Stimulated activated CD8-positive, alpha-beta memory T cell treated with anti-CD3 and anti-CD28 coated beads, Interleukin-12 subunit alpha, Interleukin-12 subunit beta, amount 100 ng/mL, for 1 hour (primary cell): ENCODE data around the gene TPRG1.
A peak's percentile ranks its signal among the peaks of the same experiment; 100 is the strongest.

Experiments used
- DNase-seq: peaks from one replicate; pipeline ENCODE4 v3.0.0-alpha.2; 2020; ENCODE audit warnings: low read depth

Gene TPRG1, protein sequence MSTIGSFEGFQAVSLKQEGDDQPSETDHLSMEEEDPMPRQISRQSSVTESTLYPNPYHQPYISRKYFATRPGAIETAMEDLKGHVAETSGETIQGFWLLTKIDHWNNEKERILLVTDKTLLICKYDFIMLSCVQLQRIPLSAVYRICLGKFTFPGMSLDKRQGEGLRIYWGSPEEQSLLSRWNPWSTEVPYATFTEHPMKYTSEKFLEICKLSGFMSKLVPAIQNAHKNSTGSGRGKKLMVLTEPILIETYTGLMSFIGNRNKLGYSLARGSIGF

DNA sequence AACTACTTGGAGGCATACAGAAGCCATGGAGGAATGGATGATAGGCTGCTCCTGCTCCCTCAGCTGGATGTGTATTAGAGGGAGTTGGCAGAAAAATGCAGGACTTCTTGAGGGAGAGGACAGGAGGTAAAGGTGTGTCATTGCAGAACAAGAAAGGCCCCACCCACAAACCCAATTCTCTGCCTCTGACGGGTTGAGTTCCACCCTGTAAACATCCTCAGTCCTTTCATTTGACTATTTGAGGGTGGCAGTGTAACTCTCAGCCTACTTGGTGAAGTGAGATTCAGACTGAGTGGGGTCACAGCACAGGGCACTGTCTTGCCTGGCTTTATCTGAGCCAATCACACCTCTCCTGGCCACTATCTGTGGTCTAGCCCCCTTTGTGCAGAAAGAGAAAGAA is at the start of gene TPRG1:
TSS of gene TPRG1 (plus strand) at position 265 of the 400 bp plus-strand sequence. CDS start 35,414 bp downstream, outside the sequence.
- no peak for DNase-seq

DNA sequence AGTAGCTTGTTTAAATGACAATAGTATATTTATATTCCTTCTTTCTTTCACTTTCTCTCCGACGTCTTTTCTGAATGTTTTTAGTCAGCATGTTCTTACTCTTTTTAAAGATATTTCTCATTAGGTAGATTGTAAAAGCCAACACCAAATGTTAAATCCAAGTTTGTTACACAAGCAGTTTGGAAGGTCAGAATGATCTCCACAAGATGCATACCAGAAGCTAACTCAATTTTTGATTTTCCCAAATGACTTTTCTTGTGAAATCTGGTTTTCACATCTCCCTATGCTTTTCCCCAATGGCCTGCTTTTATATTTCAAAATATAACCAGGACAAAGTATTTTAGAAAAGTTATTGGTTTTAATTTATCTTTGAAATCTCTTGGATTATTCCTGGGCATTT is 49.7 kb upstream of the TPRG1 start:
- no peak for DNase-seq

DNA sequence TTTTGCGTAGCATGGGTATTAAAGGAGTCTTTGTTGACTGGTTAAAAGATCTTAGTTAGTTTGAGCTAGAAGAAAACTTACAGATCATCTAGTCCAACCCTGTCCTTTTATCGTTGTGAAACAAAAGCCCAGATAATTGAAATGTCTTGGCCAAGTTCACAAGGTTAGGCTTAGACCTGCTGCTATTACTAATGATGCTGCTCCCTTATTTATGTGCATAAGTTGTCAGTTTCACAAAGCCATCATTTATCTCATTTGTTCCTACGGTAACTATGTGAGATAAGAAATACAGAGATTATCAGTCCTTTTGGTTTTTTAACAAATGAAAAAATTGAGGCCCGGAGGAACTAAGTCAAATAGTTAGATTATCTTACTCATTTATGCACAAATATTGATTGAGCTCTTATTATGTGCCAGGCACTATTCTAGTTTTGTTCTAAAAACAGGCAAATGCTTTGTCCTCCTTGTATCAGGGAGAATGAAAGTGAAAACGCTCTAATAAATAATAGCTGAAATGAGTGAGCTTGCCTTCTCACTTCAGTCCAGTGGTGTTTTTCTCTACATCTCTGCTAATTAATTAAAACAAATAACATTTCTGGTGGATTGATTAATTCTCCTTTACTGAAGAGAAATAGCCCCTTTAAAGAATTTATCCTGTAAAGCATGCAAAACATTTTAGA is 49.1 kb upstream of the TPRG1 start:
- DNase-seq = no peak

DNA sequence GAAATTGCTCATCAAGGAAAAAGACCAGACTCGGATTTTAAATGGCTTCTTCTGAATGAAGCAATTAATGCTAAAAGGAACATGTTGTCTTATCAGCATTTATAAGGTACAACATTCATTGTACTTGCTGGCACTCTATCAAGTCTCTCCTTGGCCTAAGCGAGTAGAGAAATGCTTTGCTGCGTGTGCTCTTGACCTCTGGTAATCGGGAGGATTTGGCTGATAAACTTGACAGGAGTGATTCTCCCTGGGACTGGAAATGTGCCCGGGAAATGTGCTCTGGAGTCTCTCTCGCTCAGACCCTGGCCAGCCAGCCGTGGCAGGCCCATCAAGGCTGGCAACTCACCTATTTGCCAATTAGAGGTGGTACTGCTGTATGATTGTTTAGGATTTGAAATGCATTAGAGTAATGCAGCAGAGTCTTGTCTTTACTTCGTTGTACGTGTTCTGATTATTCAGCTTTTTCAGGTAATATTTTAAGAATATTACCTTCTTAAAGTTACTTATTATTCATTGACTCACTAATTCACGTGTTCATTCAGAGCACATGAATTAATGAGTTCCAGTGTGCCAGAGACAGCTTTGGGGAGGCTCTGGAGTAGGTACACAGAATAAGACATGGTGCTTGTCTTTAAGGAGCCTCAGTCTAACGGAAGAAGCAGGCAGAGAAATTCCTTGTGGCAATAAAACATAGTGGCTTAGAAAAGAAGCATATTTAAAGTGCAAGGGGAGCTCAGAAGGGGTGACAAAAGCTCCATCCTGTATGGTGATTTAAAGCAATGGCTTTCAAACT is 48.0 kb upstream of the TPRG1 start:
- no peak for DNase-seq

DNA sequence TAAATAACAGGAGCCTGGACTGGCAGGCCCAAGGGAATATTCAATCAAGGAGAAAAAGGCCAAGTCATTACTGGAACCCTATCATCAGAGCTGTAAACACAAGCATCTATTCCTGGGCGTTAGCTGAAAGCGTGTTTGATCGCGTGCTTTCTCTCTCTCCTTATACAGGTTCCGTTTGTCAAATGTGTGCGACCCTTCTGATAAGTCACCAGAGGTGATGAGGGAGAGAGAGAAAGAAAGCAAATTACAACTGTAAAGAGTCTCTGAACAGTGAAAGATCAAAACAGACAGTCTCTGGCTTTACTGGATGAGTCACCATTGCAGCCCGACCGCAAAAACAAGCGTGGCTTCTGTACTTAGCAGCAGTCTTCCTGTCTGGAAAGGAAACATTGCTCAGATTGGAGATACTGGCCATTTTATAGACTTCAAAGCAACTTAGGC is 39.5 kb upstream of the TPRG1 start:
- DNase-seq = peak; percentile 64

DNA sequence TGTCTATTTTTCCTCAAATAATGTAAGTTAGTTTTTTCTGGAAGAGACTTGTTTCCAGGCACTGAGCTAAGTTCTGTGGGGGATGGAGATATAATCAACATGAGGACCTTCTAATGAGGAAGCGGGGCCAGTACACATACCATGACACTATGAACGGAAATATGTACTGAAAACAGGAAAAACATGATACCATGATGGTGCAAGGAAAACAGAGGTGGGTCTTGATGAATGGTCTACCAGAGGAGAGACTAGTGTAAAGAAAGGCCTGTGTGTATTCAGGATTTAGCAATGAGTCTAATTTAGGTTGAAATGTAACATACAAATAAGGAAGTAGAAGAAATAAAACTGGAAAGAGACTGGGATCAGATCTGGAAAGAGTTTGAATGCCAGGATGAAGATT is 38.9 kb upstream of the TPRG1 start:
- DNase-seq = no peak

DNA sequence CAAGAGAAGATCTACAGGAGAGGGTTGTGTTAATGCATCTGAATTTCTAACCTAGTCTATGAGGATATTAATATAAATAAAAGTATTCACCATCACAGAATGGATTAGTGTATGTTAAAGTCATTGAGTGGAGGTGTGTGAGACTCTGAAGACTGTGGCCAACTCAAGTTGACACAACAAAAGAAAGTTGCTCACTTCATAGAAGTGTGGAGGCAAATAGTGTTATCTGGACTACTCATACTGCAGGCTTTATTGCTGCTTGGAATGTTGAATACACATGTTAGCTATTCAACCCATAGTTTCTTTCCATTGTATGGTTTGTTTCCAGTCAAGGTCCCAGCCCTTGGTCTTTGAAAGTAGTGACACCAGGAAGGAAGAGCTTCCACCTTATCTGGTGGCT is 38.0 kb upstream of the TPRG1 start:
- DNase-seq = no peak

DNA sequence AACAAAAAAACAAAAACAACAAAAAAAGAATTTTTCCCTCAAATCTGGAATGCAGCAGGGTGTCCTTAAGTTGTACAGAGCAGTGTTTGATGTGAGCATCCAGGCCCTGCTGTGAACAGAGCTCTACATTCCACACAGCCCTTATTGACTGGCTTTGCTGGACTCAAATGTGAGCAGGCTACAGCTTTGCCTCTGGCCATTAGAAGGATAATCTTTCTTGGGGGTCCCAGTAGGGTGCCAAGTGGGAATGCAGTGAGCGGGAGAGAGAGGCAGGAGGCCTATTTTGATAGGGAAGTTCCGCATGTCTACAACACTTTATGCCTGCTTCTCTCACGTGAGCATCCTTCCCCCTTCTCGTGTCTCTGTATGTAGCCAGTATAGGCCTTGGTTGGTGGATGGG is 34.4 kb upstream of the TPRG1 start:
- no peak for DNase-seq

DNA sequence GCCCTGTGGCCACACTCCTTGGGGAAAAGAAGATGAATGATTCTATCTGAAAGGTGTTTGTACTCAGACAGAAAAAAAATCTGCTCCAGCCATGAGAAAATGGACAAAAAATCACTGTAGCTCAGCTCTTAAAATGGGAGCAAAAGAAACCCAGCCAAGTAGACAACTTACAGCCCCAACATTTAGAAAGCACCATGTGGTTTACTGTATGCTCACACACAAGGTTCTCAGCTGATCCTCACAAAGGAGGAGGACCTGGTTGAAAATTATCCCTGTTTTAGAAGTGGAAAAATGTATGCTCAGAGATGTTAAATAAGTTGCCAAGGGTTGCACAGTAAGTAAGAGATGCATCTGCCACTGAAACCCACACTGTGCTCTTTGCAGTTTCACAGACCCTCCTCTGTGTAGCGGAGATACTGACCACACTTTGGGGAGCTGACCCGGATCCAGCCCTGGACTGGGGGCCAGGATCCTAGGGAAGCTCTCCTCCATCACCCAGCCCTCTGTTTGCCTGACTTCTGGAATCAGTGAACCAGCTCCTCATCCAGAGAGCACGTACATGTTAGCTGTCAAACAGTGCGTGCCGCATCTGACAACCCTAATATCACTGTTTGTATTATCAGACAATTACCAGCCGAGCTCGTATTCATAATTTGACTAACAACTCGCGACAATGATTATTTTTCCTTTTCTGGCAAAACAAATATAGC is 32.7 kb upstream of the TPRG1 start:
- DNase-seq = no peak

DNA sequence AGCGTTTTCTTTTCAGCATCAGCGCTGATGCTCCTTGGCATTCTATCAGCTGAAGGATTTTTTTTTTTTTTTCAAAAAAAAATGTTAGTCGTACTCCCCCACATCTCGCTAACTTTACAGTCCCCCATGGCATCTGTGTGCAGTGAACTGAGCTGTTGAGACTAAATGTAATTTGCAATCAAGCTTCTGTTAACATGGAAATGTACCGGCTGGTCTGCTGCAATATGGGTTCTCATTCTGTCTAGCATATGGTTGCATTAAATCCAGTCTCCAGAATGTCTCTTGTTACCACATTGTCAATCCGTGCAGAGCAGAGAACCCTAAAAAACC is 32.2 kb upstream of the TPRG1 start:
- no peak for DNase-seq

DNA sequence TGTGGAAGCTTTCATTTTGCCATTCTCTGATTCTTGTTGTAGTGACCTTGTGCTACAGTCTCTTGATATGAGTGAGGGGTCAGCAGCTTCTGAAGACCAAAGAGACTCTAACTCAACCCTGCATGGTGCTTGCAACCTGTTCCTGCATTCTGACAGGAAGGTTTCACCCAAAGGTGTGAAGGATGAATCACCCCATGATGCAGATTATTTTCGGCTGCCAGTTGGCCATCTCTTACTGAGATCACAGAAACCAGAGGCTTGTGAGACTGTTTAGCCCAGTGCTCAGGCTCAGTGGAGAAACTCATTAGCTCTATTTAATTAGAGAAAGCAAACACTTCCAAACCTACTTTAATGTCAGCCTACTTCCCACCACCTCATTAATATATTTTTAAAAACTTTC is 29.2 kb upstream of the TPRG1 start:
- DNase-seq = no peak

DNA sequence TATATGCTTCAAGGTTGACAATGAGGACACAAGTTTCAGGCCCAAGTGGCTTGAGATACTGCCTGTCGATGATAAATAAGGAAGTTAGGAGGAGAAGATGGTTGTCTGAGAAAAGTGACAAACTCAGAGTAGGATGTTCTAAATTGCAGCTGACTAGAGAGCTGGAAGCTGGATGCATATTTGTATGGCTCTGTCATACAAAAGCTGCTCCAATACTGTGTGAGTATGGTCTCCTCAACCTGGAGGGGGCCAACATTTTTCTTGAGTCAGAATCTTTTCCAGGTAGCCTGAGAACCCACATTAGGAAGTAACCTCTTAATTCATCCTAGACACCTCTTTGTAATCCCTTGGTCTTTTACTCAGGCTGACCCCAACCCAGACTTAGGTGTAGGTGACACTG is 28.4 kb upstream of the TPRG1 start:
- no peak for DNase-seq

DNA sequence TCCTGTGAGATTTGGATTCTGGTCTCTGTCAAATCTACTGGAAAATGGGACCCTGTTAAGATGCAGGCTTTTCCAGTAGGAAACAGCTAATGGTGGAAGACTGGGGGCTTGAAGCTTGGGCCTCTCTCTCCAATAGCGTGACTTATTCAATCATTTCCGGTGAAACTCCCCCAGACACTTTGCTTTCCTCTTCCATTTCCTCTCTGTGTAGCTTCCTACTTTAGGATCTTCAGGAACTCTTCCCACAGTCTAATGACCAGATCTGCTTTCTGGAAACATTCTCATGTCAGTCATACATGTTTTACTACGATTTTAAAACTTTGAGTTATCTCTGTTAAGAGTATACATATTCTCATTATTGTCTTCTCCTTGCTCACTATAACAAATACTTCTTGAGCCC is 28.0 kb upstream of the TPRG1 start:
- DNase-seq = no peak

DNA sequence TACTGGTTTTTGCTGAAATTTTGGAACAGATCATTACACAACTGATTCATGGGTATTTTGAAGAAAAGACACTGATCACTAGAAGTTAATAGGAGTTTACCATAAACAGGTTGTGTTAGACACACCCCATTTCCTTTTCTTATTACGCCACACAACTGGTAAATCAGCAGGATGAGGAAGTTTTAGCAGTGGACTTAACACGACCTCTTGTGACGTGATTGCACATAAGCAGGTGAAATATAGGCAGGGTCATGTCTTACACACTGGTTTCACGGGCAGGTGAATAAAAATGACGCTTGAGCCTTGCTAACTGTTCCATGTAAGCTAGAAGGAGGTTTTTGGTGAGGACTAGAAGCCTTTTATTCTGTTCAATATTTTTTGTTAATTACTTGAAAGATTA is 27.1 kb upstream of the TPRG1 start:
- no peak for DNase-seq

DNA sequence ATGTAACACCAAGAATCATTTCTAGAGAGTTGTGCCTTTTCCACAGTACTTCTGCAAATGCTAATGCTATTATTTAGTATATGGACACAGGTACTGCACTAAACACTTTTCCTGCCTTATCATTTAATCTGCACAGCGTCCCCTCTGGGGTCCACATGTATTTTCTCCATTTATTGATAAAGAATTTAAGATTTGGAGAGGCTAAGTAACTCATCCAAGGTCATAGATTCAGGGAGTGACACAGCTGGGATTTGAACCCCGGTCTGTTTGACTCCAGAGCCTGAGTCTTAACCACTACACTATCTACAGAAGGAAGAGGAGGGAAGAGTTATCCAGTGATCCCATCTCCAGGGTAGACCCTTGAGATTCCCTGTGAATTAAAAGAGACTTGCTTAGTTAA is 24.9 kb upstream of the TPRG1 start:
- DNase-seq = no peak

DNA sequence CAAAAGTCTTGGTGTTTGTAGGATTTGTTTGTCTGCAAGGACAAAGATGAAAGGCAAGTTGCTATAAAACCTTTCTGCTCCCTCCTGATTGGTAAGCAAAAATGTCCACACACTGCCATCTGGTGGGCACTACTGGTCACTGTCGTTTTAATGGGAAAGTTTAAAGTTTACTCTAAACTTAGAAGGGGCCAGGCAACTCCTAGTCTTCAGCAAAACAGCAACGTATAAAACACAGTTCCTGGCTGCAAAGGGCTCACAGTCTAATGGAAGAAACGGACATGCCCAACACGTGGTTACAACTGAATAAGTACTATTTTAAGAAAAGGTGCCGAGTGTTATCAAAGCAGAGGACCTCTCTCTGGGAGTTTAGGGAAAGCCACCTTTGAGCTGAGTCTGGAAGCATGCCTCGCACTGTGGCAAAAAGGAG is 23.7 kb upstream of the TPRG1 start:
- peak; percentile 60 for DNase-seq

DNA sequence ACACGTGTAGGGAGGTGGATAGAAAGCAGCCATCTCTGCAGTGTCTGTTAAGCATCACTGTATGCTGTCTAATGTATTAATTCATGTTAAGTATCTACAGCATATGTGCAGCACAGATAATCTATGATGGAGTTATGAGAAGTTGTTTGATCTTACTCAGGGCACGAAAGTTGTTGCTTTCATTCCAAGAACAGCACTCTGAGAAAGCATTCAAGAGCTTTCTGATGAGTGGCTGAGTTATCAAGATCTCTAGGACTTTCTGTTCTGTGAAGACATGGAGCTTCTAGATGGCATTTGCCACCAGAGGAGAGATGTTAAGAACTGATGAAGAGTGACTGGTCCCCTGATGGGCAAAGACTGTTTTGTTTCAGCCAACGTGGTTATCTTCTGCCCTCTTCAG is 22.6 kb upstream of the TPRG1 start:
- DNase-seq = no peak

DNA sequence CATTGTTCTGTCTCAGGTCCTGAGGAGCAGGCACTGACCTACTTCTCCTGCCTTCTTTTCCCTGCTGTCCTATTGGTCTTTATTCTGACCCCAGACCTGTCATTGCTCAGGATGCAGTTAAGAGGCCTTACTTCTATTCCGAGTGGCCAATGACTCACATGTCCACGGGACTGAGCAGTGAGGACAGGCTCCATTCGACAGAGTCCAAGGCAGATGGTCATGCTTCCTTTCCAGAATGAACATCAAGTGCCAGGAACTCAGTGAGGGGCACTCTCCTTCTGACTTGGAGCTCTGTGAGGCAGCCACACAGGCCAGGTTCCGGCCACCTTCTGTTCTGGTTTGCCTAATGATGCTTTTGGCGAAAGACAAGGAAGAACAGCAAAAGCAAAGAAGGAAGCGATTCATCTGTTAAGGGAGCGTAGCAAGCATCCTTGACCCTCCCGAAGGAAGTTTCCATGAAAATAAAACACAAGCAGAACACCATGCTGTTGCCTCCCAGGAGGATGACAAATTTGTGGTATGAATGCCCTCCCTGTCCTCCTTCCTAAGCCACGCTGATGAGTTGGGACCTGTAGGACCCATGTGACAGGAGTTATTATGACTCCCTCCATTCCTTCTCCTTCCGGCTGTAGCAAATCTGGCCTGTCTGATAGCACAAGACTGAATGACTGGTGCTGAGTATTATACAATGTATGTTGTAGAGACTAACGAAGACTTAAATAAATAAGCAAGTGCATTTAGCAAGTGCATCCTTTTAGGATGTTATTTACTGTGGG is 14.4 kb upstream of the TPRG1 start:
- DNase-seq = no peak

DNA sequence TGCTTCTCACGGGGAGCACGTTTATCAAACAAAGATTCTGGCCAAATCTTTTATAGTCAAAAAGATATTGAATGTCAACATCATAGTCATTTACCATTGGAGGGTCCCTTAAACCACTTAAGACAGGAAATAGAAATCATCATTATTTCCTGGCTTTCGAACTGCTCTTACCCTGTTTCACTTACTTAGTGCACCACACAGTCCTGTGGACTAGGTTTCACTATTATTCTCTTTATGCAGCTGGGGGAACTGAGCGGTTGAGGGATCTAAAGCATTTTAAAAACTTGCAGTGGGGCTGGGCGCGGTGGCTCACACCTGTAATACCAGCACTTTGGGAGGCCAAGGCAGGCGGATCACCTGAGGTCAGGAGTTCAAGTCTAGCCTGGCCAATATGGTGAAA is 13.7 kb upstream of the TPRG1 start:
- DNase-seq = no peak

DNA sequence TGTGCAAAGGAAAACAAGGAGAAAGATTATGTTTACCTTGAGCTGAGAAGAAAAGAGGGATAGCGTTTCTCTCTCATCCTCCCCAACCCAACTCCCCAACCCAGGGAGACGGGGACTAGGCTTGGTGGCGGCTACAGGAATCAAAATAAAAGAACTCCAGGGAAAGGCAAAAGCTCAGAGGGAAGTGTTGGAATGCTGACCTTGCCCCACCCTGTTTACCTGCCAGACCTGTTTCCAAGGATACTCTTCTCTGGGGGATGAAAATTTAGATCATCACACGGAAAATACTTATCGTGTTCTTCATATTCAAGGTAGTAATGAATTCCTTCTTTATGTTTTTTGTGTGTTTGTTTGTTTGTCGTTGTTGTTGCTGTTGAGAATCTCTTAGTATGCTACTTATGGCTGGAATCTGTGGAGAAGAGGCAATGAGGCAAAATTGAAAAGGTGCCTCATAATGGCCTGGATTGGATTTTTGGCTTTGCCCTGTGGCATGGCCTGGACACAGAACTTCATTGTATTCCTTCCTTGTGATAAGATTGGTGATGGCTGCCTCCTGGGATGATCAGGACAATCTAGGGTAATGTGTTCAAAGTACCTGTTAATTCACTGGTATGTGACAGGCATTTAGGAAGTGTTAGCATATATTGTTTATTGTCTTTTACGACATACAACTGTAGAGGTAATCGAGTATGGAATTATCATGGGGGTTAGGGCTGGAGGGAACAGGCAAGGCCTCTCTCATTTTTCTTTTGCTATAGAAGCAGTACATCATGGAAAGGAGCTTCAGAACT is 11.1 kb upstream of the TPRG1 start:
- no peak for DNase-seq

DNA sequence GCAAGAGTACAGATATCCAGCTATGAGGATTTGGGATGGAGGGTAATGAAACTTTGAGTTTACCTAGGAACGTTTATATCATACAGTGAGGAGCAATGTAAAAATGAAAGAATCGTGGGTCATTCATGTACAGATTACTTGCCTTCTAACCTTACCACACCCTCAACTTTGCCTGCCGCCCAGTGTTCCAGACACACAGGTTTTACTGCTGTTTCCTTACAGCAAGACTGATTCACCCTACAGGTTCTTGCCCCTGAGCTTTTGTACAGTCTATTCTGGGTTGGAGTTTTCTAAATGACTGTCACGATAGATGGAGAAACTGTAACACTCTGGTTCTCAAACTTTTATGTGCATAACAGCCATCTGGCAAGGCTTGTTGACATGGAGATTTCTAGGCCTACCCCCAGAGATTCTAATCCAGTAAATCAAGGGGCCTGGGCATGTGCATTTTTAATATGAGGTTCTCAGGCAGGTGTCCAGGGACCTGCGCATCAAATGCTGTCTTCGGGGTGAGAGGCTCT is 6.6 kb upstream of the TPRG1 start:
- DNase-seq = no peak
